Measurements from ENCODE around the gene RASL11A.

- TF ChIP-seq, protein P1, sequence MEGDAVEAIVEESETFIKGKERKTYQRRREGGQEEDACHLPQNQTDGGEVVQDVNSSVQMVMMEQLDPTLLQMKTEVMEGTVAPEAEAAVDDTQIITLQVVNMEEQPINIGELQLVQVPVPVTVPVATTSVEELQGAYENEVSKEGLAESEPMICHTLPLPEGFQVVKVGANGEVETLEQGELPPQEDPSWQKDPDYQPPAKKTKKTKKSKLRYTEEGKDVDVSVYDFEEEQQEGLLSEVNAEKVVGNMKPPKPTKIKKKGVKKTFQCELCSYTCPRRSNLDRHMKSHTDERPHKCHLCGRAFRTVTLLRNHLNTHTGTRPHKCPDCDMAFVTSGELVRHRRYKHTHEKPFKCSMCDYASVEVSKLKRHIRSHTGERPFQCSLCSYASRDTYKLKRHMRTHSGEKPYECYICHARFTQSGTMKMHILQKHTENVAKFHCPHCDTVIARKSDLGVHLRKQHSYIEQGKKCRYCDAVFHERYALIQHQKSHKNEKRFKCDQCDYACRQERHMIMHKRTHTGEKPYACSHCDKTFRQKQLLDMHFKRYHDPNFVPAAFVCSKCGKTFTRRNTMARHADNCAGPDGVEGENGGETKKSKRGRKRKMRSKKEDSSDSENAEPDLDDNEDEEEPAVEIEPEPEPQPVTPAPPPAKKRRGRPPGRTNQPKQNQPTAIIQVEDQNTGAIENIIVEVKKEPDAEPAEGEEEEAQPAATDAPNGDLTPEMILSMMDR (IDR thresholded peaks at IDR 0.05): no peak
- TF ChIP-seq POLR2A (IDR thresholded peaks at IDR 0.05): no peak
Observed at GRCh38 chr13:27293076-27293691, 22.6 kb downstream of the RASL11A start.
